SJSA1 (cell line): Measurements from ENCODE around the gene KYAT1. TPM values are rescaled to one million over a fixed set of nuclear protein-coding genes. Genes with fewer than 3 reads are reported as not detected.
"Not testable (repeated sequence)": the region's sequence is repeated elsewhere in the genome, so short reads cannot be mapped to it uniquely, and the experiment has no call there.

ENCODE experiments used
- DNase-seq, 2 experiments: peaks; one replicate each; pipeline ENCODE4 v3.0.0-alpha.2; 2015 to 2020; ENCODE audit warnings: low spot score in 2 of 2, low read depth in 1 of 2
- H3K27ac ChIP-seq: fragments of 250-450 bp; sonication (Bioruptor Pico); 2 replicates; pipeline ENCODE4 v1.5.1; 2020; ENCODE audit warnings: mild to moderate bottlenecking, moderate library complexity
- H3K27me3 ChIP-seq: fragments of 250-450 bp; sonication (Bioruptor Pico); replicated peaks from 2 replicates; pipeline ENCODE4 v1.5.1; 2020; ENCODE audit warnings: mild to moderate bottlenecking, moderate library complexity
- H3K36me3 ChIP-seq: fragments of 250-450 bp; sonication (Bioruptor Pico); 2 replicates; pipeline ENCODE4 v1.5.1; 2020; ENCODE audit warnings: mild to moderate bottlenecking
- H3K4me1 ChIP-seq: fragments of 250-450 bp; sonication (Bioruptor Pico); replicated peaks from 2 replicates; pipeline ENCODE4 v1.6.1; 2021; ENCODE audit warnings: mild to moderate bottlenecking
- H3K4me3 ChIP-seq: fragments of 250-450 bp; sonication (Bioruptor Pico); 2 replicates; pipeline ENCODE4 v1.5.1; 2020; ENCODE audit warnings: mild to moderate bottlenecking
- H3K9me3 ChIP-seq: fragments of 250-450 bp; sonication (Bioruptor Pico); replicated peaks from 2 replicates; pipeline ENCODE4 v1.5.1; 2020; ENCODE audit warnings: mild to moderate bottlenecking
- total RNA-seq: library from RNA; depleted of rRNA; stranded (reverse); fragments of >200 nt; shearing (Covaris generic); gene quantifications from 2 replicates; pipeline ENCODE4 v1.2.3, GENCODE V29; 2014

KYAT1 gene
- total RNA-seq, 1 experiment from 2014 or later, result 18.3 TPM

DNA sequence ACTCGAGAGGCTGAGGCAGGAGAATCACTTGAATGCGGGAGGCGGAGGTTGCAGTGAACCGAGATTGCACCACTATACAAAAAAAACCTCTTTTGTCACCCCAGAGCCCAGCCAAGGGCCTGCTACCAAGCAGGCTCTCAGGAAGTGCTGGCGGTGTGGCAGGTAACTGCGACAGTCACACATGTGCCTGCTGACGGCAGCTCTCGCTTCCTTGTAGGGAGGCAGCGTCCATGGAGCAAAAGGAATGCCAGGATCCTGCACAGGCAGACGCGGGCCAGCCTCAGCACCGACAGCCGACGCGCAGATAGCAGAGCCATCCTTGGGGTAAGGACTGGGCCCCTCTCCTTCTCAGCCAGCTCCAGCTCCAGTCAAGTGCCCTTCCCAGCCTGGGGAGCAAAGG lies 4.0 kb upstream of the KYAT1 start:
- Histone ChIP-seq H3K27me3 (no peaks in the 10 kb centered on the region), H3K9me3 (no peaks in the 10 kb centered on the region), H3K36me3 (peaks cover 82% of the 10 kb centered on the region), H3K4me3 (no peak overlapping the region), H3K27ac (peak overlapping the region; percentile 23; the same call in 1 of the 2 replicates), H3K4me1 (peaks cover 77% of the 10 kb centered on the region)
- no peak for DNase-seq

DNA sequence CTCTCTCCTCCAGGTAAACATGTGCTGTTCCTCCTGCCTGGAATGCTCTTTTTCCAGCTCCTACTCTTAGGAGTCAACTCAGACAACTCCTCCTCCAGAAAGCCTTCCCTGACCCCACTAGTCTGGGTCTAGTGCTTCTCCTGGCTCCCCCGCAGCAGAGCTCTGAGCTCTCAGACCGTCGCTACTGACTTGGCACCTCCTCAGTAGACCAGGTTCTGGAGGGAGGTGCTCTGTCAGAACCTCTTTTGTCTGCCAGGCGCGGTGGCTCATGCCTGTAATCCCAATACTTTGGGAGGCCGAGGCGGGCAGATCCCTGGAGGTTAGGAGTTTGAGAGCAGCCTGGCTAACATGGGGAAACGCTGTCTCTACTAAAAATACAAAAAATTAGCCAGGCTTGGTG lies 3.6 kb upstream of the KYAT1 start:
- no peak overlapping the region for H3K4me3 ChIP-seq
- no peak overlapping the region for H3K27ac ChIP-seq
- no peak for DNase-seq
- no peaks in the 10 kb centered on the region for H3K27me3 ChIP-seq
- peaks cover 78% of the 10 kb centered on the region for H3K36me3 ChIP-seq
- no peaks in the 10 kb centered on the region for H3K9me3 ChIP-seq
- peaks cover 79% of the 10 kb centered on the region for H3K4me1 ChIP-seq

DNA sequence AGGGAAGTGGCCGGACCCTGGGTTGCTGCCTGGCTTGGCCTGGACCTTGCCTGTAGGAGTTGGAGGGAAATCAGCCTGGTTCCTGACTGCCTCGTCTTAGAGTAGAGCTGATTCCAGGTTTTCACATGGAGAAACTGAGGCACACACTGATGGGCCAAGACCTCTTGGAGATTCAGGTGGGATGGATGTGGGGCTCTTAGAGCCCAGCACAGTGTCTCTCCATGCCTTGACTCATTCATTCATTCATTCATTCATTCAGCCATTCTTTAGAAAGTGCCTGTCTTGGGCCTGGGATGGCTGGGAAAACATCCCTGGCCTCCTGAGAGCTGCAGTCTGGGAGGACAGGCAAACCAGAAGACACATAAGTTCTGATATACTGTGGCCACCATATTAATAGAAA lies 2.4 kb upstream of the KYAT1 start:
- Histone ChIP-seq H3K4me3 (no peak overlapping the region), H3K27me3 (no peaks in the 10 kb centered on the region), H3K4me1 (peaks cover 70% of the 10 kb centered on the region), H3K27ac (no peak overlapping the region), H3K36me3 (peaks cover 65% of the 10 kb centered on the region), H3K9me3 (no peaks in the 10 kb centered on the region)
- DNase-seq, result no peak

DNA sequence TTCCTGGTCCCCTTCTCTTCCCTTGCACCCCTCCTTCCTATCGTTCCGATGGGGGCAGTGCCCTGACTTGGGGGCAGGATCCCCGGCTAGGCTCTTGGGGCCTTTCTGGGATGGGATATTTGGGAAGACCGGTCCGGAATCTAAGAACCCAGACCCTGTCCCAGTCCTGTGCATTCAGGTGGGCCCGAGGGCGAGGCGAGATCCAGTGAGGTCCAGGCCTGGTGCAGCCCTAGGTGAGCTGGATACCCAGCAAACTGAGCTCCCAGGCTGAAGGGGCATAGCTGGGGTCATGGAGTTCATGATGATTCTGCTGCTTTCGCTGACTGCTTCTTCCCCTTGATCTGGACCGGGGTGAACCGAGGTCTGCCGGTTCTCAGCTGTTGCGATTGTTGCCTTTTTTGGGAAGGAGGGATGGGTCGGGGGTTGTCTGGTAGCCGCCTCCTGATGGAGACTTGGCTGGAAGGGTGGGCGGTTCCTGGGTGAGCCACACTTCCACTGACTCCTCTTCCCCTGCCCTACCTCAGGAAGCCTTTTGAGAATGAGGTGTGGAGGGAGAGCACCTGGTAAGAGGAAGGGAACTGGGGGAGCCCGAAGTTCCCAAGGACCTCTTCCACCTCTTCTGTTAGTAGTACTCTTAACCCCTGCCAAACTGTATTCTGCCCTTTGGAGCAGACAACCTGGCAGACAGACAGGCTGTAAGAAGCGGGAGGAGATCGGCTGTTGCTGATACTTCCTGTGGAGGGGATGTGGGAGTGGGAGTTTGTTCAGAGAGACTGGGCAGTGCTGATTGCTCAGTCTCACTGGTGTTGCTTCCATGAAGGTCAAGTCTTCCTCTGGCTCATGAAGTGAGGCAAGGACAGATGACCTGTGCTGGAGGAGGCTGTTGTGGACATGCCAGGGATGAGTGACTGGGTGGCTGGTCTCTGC lies 1.2 kb upstream of the KYAT1 start:
- peaks cover 58% of the 10 kb centered on the region for H3K4me1 ChIP-seq
- DNase-seq, result peak in 1 of 2 experiments; percentile 34
- H3K4me3 ChIP-seq, result peak overlapping the region; percentile 90
- H3K9me3 ChIP-seq, result no peaks in the 10 kb centered on the region
- H3K27ac ChIP-seq, result peak overlapping the region; percentile 85
- no peaks in the 10 kb centered on the region for H3K27me3 ChIP-seq
- H3K36me3 ChIP-seq, result peaks cover 54% of the 10 kb centered on the region

DNA sequence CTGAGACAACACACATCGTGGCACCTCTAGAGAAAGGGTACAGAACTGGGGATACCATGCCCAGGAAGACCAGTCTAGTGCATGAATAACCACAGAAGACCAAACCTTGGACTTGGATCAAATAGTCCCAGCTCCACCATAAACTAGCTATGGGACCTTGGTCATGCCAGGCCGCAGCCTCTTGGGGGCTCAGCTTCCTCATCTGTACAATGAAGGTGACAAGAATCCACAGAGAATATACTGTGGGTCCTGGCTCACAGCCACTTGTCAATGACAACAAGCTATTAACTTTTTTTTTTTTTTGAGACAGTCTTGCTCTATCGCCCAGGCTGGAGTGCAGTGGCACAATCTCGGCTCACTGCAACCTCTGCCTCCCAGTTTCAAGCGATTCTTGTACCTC lies 3.9 kb downstream of the KYAT1 start:
- Histone ChIP-seq H3K27me3 (no peaks in the 10 kb centered on the region), H3K36me3 (peaks cover 9% of the 10 kb centered on the region), H3K4me1 (peaks cover 7% of the 10 kb centered on the region), H3K9me3 (no peaks in the 10 kb centered on the region), H3K4me3 (no peak overlapping the region), H3K27ac (no peak overlapping the region)
- DNase-seq, result no peak

DNA sequence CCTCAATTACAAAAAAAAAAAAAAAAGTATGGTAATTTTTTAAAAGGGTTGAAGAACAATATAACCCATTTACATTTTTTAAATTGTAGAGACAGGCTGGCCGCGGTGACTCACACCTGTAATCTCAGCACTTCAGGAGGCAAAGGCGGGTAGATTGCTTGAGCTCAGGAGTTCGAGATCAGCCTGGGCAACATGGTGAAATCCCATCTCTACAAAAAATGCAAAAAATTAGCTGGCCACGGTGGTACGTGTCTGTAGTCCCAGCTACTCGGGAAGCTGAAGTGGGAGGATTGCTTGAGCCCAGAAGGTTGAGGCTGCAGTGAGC lies 10.8 kb downstream of the KYAT1 start:
- not testable (repeated sequence) for H3K36me3 ChIP-seq, DNase-seq, H3K4me1 ChIP-seq, H3K27me3 ChIP-seq, H3K4me3 ChIP-seq, H3K9me3 ChIP-seq, H3K27ac ChIP-seq

DNA sequence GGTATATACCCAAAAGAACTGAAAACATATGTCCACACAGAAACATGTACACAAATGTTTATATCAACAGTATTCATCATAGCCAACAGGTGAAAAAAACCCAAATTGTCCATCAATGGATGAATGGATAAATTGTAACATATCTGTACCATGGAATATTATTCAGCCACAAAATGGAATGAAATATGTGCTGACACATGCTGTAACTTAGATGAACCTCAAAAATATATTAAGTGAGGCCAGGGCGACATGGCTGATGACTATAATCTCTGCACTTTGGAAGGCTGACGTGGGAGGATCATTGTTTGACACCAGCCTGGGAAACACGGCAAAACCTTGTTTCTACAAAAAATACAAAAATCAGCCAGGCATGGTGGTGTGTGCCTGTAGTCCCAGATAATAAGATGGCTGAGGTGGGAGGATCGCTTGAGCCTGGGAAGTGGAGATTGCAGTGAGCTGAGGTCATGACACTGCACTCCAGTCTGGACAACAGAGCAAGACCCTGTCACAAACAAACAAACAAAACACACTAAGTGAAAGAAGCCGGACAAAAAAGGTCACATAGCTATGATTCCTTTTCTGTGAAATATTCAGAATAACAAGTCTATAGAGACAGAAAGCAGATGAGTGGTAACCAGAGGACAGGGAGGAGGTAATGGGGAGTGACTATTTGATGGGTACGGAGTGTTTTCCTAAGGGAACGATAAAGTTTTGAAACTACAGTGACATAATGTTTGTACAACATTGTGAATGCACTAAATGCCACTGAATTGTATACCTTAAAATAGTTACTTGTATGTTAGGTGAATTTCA lies 11.4 kb downstream of the KYAT1 start:
- DNase-seq, result no peak
- Histone ChIP-seq H3K27ac (no peak overlapping the region; the same call in 1 of the 2 replicates), H3K4me1 (peaks cover 6% of the 10 kb centered on the region), H3K4me3 (no peak overlapping the region), H3K9me3 (no peaks in the 10 kb centered on the region), H3K27me3 (no peaks in the 10 kb centered on the region), H3K36me3 (peaks cover 6% of the 10 kb centered on the region; the same call in 1 of the 2 replicates)

DNA sequence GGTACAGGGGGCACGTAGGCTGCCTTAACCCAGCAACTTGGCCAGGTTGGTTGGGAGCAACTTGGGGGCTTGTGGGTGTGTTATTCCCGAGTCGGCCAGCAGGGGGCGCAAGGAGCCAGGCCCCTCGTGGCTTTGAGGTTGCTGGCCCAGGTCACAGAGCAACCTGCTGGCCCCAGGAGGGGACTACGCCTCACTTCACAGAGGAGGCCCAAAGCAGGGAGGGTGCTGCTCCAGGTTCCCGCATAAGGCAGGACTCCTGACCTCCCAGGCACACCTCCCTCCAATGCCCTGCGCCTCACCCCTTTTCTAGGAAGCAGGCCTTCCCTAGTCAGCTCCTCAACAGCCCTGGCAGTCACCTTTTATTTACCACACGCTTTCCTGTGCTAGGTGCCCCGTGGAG lies 18.1 kb downstream of the KYAT1 start:
- Histone ChIP-seq H3K36me3 (no peaks in the 10 kb centered on the region), H3K9me3 (no peaks in the 10 kb centered on the region), H3K4me1 (no peaks in the 10 kb centered on the region), H3K27me3 (no peaks in the 10 kb centered on the region), H3K4me3 (no peak overlapping the region), H3K27ac (no peak overlapping the region)
- peak; percentile 40 to 76 for DNase-seq

GRCh38 chr9:128862401-128862851 lies 19.3 kb downstream of the KYAT1 start:
- Histone ChIP-seq H3K4me3 (no peak overlapping the region), H3K9me3 (no peaks in the 10 kb centered on the region), H3K27me3 (no peaks in the 10 kb centered on the region), H3K4me1 (no peaks in the 10 kb centered on the region), H3K36me3 (no peaks in the 10 kb centered on the region), H3K27ac (no peak overlapping the region)
- DNase-seq, result no peak

GRCh38 chr9:128861501-128861900 lies 20.2 kb downstream of the KYAT1 start:
- H3K4me1 ChIP-seq, result no peaks in the 10 kb centered on the region

DNA sequence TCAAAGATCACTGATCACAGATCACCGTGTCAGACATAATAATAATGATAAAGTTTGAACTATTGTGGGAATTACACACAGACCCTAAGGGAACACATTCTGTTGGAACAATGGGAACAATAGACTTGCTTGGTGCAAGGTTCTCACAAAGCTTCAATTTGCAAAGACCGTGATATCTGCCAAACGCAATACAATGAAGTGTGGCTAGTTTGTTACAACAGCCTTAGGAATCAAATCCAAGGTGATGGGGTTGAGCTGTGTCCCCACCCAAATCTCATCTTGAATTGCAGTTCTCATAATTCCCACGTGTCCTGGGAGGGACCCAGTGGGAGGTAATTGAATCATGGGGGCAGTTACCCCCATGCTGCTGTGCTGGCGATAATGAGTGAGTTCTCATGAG lies 20.8 kb downstream of the KYAT1 start:
- DNase-seq, result no peak
- Histone ChIP-seq H3K9me3 (no peaks in the 10 kb centered on the region), H3K27me3 (no peaks in the 10 kb centered on the region), H3K36me3 (no peaks in the 10 kb centered on the region), H3K4me1 (no peaks in the 10 kb centered on the region), H3K27ac (no peak overlapping the region), H3K4me3 (no peak overlapping the region)

More at GRCh38 chr9:128861501-128861900, 20.2 kb downstream of the KYAT1 start:
- no peaks in the 10 kb centered on the region for H3K36me3 ChIP-seq
- no peak overlapping the region for H3K27ac ChIP-seq
- no peak overlapping the region for H3K4me3 ChIP-seq
- no peaks in the 10 kb centered on the region for H3K9me3 ChIP-seq
- no peaks in the 10 kb centered on the region for H3K27me3 ChIP-seq
- no peak for DNase-seq

DNA sequence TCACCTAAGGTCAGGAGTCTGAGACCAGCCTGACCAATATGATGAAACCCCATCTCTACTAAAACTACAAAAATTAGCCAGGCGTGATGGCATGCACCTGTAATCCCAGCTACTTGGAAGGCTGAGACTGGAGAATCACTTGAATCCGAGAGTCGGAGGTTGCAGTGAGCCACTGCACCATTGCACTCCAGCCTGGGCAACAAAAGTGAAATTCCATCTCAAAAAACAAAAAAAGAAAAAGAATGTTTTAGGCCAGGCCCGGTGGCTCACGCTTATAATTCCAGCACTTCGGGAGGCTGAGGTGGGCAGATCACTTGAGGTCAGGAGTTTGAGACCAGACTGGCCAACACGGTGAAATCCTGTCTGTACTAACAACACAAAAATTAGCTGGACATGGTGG lies 23.3 kb downstream of the KYAT1 start:
- H3K27ac ChIP-seq, result not testable (repeated sequence)

DNA sequence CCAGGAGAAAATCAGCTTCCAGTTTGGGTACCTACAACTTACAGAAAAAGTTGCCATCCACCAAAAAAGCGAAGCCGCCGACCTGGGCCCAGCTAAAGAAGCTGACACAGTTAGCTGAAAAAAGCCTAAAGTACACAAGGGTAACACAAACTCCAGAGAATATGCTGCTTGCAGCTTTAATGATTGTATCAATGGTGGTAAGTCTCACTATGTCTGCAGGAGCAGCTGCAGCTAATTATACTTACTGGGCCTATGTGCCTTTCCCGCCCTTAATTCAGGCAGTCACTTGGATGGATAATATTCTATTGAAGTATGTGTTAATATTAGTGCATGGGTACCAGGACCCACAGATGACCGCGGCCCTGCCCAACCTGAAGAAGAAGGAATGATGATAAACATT lies 27.3 kb downstream of the KYAT1 start:
- H3K9me3 ChIP-seq, H3K4me1 ChIP-seq, H3K36me3 ChIP-seq, DNase-seq, H3K27ac ChIP-seq, H3K4me3 ChIP-seq, H3K27me3 ChIP-seq: not testable (repeated sequence)

More for the DNA sequence above, 23.3 kb downstream of the KYAT1 start:
- H3K27me3 ChIP-seq, H3K4me1 ChIP-seq, H3K36me3 ChIP-seq, DNase-seq, H3K4me3 ChIP-seq, H3K9me3 ChIP-seq: not testable (repeated sequence)

DNA sequence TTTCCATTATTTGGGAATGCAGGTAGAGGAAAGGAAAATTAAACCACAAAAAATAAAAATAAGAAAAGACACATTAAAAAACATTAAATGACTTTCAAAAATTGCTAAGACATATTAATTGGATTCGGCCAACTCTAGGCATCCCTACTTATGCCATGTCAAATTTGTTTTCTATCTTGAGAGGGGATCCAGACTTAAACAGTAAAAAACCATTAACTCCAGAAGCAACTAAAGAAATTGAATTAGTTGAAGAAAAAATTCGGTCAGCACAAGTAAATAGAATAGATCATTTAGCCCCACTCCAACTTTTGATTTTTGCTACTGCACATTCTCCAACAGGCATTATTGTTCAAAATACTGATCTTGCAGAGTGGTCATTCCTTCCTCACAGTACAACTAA lies 29.1 kb downstream of the KYAT1 start:
- H3K4me3 ChIP-seq, H3K4me1 ChIP-seq, H3K9me3 ChIP-seq, H3K36me3 ChIP-seq, DNase-seq, H3K27ac ChIP-seq, H3K27me3 ChIP-seq: not testable (repeated sequence)
